Hepatocyte (in vitro differentiated cells): ENCODE data around the gene FNIP2.

Experiments
- CTCF ChIP-seq: fragments of 200-600 bp; sonication (generic); IDR thresholded peaks from 2 replicates; pipeline ENCODE4 v1.5.1; 2016; ENCODE audit warnings: antibody characterized with exemption, mild to moderate bottlenecking; ENCODE audit not compliant: poor library complexity
- EZH2 ChIP-seq: fragments of 200-600 bp; sonication (generic); IDR thresholded peaks from 2 replicates; pipeline ENCODE4 v1.6.1; 2016; ENCODE audit warnings: antibody characterized with exemption, mild to moderate bottlenecking, borderline replicate concordance

- TF ChIP-seq CTCF: no peak
- no peak for TF ChIP-seq EZH2
Measured at GRCh38 chr4:158785718-158786117, 16.9 kb downstream of the FNIP2 start.
